Nephron progenitor cell (in vitro differentiated cells): Measurements from ENCODE around the gene PHF2.
A peak's percentile ranks its signal among the peaks of the same experiment; 100 is the strongest.

Experiments used
- DNase-seq: peaks from one replicate; pipeline ENCODE4 v3.0.0; 2021
- H3K27ac Mint-ChIP-seq: 2 replicates; pipeline ENCODE4 v1.8.0; 2021; ENCODE audit warnings: mild to moderate bottlenecking, moderate library complexity, mixed read lengths
- H3K27me3 Mint-ChIP-seq: 2 replicates; pipeline ENCODE4 v1.8.0; 2021; ENCODE audit warnings: mild to moderate bottlenecking, low read depth, mixed read lengths; ENCODE audit not compliant: poor library complexity
- H3K36me3 Mint-ChIP-seq: 2 replicates; pipeline ENCODE4 v1.8.0; 2021; ENCODE audit warnings: low read depth, mixed read lengths
- H3K4me1 Mint-ChIP-seq: 2 replicates; pipeline ENCODE4 v1.8.0; 2021; ENCODE audit warnings: mixed read lengths
- H3K4me3 Mint-ChIP-seq: 2 replicates; pipeline ENCODE4 v1.8.0; 2021; ENCODE audit warnings: mild to moderate bottlenecking, moderate library complexity, mixed read lengths
- H3K9me3 Mint-ChIP-seq: 2 replicates; pipeline ENCODE4 v1.8.0; 2021; ENCODE audit warnings: mild to moderate bottlenecking, moderate library complexity, mixed read lengths
- TF ChIP-seq, protein P1 (sequence below): fragments of 200-600 bp; sonication (generic); IDR thresholded peaks from 2 replicates; pipeline ENCODE4 v1.5.0; 2021; ENCODE audit warnings: antibody characterized with exemption

Gene PHF2

DNA sequence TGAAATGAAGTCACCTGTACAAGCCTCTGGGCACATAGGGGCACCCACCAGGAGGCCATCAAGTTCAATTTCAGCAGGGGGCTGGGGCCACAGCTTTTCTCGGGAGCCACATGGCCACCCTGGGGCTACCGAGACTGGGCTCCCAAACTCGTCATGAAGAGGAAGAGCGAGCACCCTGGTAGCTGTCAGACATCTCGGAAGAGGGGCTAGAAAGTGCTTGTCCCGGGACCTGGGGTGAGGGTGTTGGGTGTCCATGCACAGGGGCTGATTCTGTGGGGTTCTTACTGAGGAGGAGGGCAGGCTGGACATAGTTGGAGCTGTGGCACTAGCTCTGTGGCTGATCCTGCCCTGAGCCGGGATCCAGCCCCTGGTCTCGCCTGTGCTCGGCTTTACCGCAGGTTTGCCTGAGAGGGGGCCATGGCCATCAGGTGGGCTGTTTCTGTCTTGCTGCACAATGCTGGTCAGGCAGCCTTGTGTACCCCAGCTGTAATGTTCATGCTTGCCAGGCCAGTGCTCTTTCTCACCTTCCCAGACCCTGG lies 70.3 kb downstream of the PHF2 start:
- H3K27ac Mint-ChIP-seq = no peak overlapping the region
- no peaks in the 10 kb centered on the region for H3K27me3 Mint-ChIP-seq
- no peak for DNase-seq
- H3K4me3 Mint-ChIP-seq = no peak overlapping the region
- H3K9me3 Mint-ChIP-seq = no peaks in the 10 kb centered on the region
- no peaks in the 10 kb centered on the region for H3K4me1 Mint-ChIP-seq
- H3K36me3 Mint-ChIP-seq = peaks cover 35% of the 10 kb centered on the region
- TF ChIP-seq, protein P1, sequence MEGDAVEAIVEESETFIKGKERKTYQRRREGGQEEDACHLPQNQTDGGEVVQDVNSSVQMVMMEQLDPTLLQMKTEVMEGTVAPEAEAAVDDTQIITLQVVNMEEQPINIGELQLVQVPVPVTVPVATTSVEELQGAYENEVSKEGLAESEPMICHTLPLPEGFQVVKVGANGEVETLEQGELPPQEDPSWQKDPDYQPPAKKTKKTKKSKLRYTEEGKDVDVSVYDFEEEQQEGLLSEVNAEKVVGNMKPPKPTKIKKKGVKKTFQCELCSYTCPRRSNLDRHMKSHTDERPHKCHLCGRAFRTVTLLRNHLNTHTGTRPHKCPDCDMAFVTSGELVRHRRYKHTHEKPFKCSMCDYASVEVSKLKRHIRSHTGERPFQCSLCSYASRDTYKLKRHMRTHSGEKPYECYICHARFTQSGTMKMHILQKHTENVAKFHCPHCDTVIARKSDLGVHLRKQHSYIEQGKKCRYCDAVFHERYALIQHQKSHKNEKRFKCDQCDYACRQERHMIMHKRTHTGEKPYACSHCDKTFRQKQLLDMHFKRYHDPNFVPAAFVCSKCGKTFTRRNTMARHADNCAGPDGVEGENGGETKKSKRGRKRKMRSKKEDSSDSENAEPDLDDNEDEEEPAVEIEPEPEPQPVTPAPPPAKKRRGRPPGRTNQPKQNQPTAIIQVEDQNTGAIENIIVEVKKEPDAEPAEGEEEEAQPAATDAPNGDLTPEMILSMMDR = no peak

GRCh38 chr9:93648181-93648580 lies 71.8 kb downstream of the PHF2 start:
- Mint-ChIP-seq H3K4me3 (no peak overlapping the region), H3K27me3 (no peaks in the 10 kb centered on the region), H3K27ac (no peak overlapping the region), H3K9me3 (no peaks in the 10 kb centered on the region), H3K4me1 (no peaks in the 10 kb centered on the region), H3K36me3 (peaks cover 32% of the 10 kb centered on the region)
- TF ChIP-seq, protein P1 = no peak
- no peak for DNase-seq

GRCh38 chr9:93648836-93649235 lies 72.5 kb downstream of the PHF2 start:
- Mint-ChIP-seq H3K4me1 (no peaks in the 10 kb centered on the region), H3K9me3 (no peaks in the 10 kb centered on the region), H3K36me3 (peaks cover 31% of the 10 kb centered on the region), H3K27me3 (no peaks in the 10 kb centered on the region), H3K27ac (no peak overlapping the region), H3K4me3 (no peak overlapping the region)
- no peak for DNase-seq
- TF ChIP-seq, protein P1 = no peak

- Mint-ChIP-seq H3K4me1 (no peaks in the 10 kb centered on the region), H3K27me3 (no peaks in the 10 kb centered on the region), H3K9me3 (no peaks in the 10 kb centered on the region), H3K27ac (no peak overlapping the region), H3K36me3 (peaks cover 29% of the 10 kb centered on the region), H3K4me3 (no peak overlapping the region)
- TF ChIP-seq, protein P1 = no peak
- no peak for DNase-seq
Observed at GRCh38 chr9:93649610-93650261, 73.4 kb downstream of the PHF2 start.

DNA sequence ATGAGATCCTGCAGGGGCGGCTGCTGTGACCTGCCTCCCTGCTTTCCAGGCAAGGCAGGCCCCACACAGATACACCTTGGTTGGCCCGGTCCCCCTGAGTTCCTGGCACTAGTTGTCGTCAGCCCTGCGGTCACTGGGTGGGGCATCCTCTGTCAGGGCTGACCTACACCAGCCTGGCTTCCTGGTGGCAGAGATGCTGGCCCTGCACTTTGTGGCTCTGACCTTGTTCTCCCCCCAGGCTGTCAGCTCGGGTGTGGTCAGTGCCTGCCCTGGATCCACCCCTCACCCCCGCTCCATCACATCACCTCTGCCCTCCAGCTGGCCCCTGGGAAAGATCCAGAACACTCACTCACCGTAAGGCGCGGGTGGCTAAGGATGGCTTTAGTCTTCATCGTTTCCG lies 74.1 kb downstream of the PHF2 start:
- Mint-ChIP-seq H3K4me3 (no peak overlapping the region), H3K27me3 (no peaks in the 10 kb centered on the region), H3K9me3 (no peaks in the 10 kb centered on the region), H3K27ac (peak overlapping the region; percentile 67), H3K36me3 (peaks cover 30% of the 10 kb centered on the region), H3K4me1 (no peaks in the 10 kb centered on the region)
- TF ChIP-seq, protein P1 = no peak
- no peak for DNase-seq

DNA sequence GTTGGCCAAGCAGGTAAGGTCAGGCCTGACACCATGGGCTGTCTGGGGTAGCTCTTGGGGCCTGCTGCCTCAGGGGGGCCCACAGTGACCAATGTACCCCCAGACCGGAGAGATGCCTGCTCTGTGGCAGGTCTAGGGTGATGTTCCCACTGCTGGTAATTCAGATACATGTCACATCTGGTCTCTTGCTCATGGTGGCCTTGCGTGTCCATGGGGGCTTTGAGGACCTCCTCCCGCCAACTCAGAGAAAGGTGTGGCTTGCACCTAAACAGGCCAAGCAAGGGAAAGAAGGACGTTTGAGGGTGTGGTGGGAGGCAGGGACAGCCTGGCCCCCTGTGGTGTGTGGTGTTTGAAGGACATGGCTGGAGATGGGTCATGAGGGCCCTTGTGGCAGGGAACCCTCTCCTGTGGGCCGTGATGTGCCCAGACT lies 75.2 kb downstream of the PHF2 start:
- Mint-ChIP-seq H3K9me3 (no peaks in the 10 kb centered on the region), H3K36me3 (peaks cover 30% of the 10 kb centered on the region), H3K27ac (peak overlapping the region; percentile 43), H3K4me3 (no peak overlapping the region), H3K4me1 (no peaks in the 10 kb centered on the region), H3K27me3 (no peaks in the 10 kb centered on the region)
- TF ChIP-seq, protein P1 = no peak
- no peak for DNase-seq
